HepG2 (cell line): ENCODE data around the gene SMARCB1. TPM values are rescaled to one million over a fixed set of nuclear protein-coding genes. Genes with fewer than 3 reads are reported as not detected.

Source experiments
- DDIT3 ChIP-seq: sonication (generic); formaldehyde crosslinking; IDR thresholded peaks from 2 replicates; pipeline ENCODE4 v1.4.0; 2020; ENCODE audit warnings: mild to moderate bottlenecking, missing genetic modification reagents
- EHMT2 ChIP-seq: fragments of 200-600 bp; sonication (generic); IDR thresholded peaks from 2 replicates; pipeline ENCODE4 v1.7.0; 2017; ENCODE audit warnings: antibody characterized with exemption, low read depth, low read length, borderline replicate concordance
- JARID2 ChIP-seq: sonication (generic); formaldehyde crosslinking; IDR thresholded peaks from 2 replicates; pipeline ENCODE4 v1.8.1; 2023; ENCODE audit warnings: missing genetic modification reagents, inconsistent platforms; ENCODE audit not compliant: insufficient replicate concordance
- NR2F2 ChIP-seq: IDR thresholded peaks from 2 replicates; pipeline ENCODE4 v1.6.1; 2012; ENCODE audit warnings: low read depth, inconsistent platforms, borderline replicate concordance
- NR2F6 ChIP-seq, 2 experiments: IDR thresholded peaks; 2 replicates each; pipeline ENCODE4 v1.6.1; 2016; ENCODE audit warnings: antibody characterized with exemption in 1 of 2, mild to moderate bottlenecking in 1 of 2
- NR3C1 ChIP-seq: sonication (generic); formaldehyde crosslinking; IDR thresholded peaks from 2 replicates; pipeline ENCODE4 v1.4.0; 2020; ENCODE audit warnings: missing genetic modification reagents
- TCF12 ChIP-seq, 2 experiments: fragments of 450-650 bp in 1 of 2; sonication (generic) in 1 of 2; formaldehyde crosslinking in 1 of 2; IDR thresholded peaks; 2 replicates each; pipeline versions ENCODE4 v1.6.1 to v1.8.0; 2017 to 2022; ENCODE audit warnings: antibody characterized with exemption in 1 of 2, mild to moderate bottlenecking in 1 of 2, missing genetic modification reagents in 1 of 2, moderate library complexity in 1 of 2
- YY1 ChIP-seq: IDR thresholded peaks from 2 replicates; pipeline ENCODE4 v1.6.1; 2011; ENCODE audit warnings: low read length, low read depth, moderate library complexity, mild to moderate bottlenecking; ENCODE audit not compliant: insufficient read depth, insufficient replicate concordance
- ZBTB20 ChIP-seq: sonication (generic); formaldehyde crosslinking; IDR thresholded peaks from 2 replicates; pipeline ENCODE4 v1.8.1; 2023; ENCODE audit warnings: missing genetic modification reagents, low read depth, mild to moderate bottlenecking, borderline replicate concordance
- ZBTB37 ChIP-seq: sonication (generic); formaldehyde crosslinking; IDR thresholded peaks from 2 replicates; pipeline ENCODE4 v1.4.0; 2020; ENCODE audit warnings: mild to moderate bottlenecking, missing genetic modification reagents
- ZFAT ChIP-seq: sonication (generic); formaldehyde crosslinking; conservative IDR thresholded peaks from 2 replicates; pipeline ENCODE4 v1.8.1; 2023; ENCODE audit warnings: missing genetic modification reagents, inconsistent platforms
- ZNF280D ChIP-seq: sonication (generic); formaldehyde crosslinking; IDR thresholded peaks from 2 replicates; pipeline ENCODE4 v1.5.1; 2020; ENCODE audit warnings: mild to moderate bottlenecking, missing genetic modification reagents
- ZNF44 ChIP-seq: sonication (generic); formaldehyde crosslinking; IDR thresholded peaks from 2 replicates; pipeline ENCODE4 v1.5.1; 2020; ENCODE audit warnings: mild to moderate bottlenecking, missing genetic modification reagents
- ZNF687 ChIP-seq: sonication (generic); formaldehyde crosslinking; IDR thresholded peaks from 2 replicates; pipeline ENCODE4 v1.5.1; 2020; ENCODE audit warnings: mild to moderate bottlenecking, missing genetic modification reagents, moderate library complexity
- ZNF7 ChIP-seq: IDR thresholded peaks from 2 replicates; pipeline ENCODE4 v1.6.1; 2016; ENCODE audit warnings: missing biosample characterization, missing genetic modification reagents
- ZNF704 ChIP-seq: sonication (generic); formaldehyde crosslinking; IDR thresholded peaks from 2 replicates; pipeline ENCODE4 v1.8.1; 2023; ENCODE audit warnings: mild to moderate bottlenecking, inconsistent platforms, moderate library complexity, missing genetic modification reagents, borderline replicate concordance
- ZNF775 ChIP-seq: sonication (generic); formaldehyde crosslinking; IDR thresholded peaks from 2 replicates; pipeline ENCODE4 v1.4.0; 2020; ENCODE audit warnings: missing genetic modification reagents, mild to moderate bottlenecking, moderate library complexity, borderline replicate concordance
- ZNF790 ChIP-seq: sonication (generic); formaldehyde crosslinking; IDR thresholded peaks from 2 replicates; pipeline ENCODE4 v1.8.0; 2022; ENCODE audit warnings: missing genetic modification reagents, mild to moderate bottlenecking, borderline replicate concordance
- polyA plus RNA-seq, 8 experiments: library from polyadenylated mRNA; depleted of rRNA in 3 of 8; stranded (reverse) in 7 of 8; unstranded in 1 of 8; fragments of >200 nt; fragmentation: Illumina TruSeq in 4 of 8; extraction: Trizol in 4 of 8; gene quantifications; 2 replicates each; pipeline versions ENCODE4 v1.2.1 to v1.2.3, GENCODE V29; 2011 to 2016; ENCODE audit warnings: low read depth in 4 of 8, missing spikeins in 1 of 8, mixed read lengths in 1 of 8; ENCODE audit not compliant: insufficient read depth in 1 of 8
- total RNA-seq, 5 experiments: library from RNA; depleted of rRNA; stranded (reverse); fragments of >200 nt; fragmentation: Illumina TruSeq; extraction: Trizol; gene quantifications; 2 replicates each; pipeline ENCODE4 v1.2.3, GENCODE V29; 2016; ENCODE audit warnings: low read depth in 1 of 5

Gene SMARCB1
- total and polyA plus RNA-seq, 2 of the 13 experiments (the other 11 are each of a cell fraction or from before 2014, with no cell fraction given), result 74.0 to 166 TPM

GRCh38 chr22:23750714-23751440 is 35.9 kb upstream of the SMARCB1 start, which contains the start of gene ZNF70 (continued):
- TF ChIP-seq NR2F2 (no peak), ZNF44 (CRISPR knock-in tag) (no peak), ZNF775 (no peak), ZNF704 (peak; percentile 54; the same call in 1 of the 2 replicates), ZBTB20 (CRISPR knock-in tag) (0 out of 2 replicates have a peak, but pooled peaks have one; percentile 45), YY1 (peak; percentile 80), TCF12 (IDR thresholded peaks at IDR 0.05) (no peak), TCF12 (CRISPR knock-in tag; IDR thresholded peaks at IDR 0.05) (no peak), ZFAT (no peak), NR2F6 (IDR thresholded peaks at IDR 0.05) (no peak), NR2F6 (CRISPR knock-in tag; IDR thresholded peaks at IDR 0.05) (peak; percentile 4; the same call in 1 of the 2 replicates), ZNF7 (CRISPR knock-in tag) (no peak), DDIT3 (no peak), ZNF280D (CRISPR knock-in tag) (no peak), ZNF687 (CRISPR knock-in tag) (peak; percentile 91), ZBTB37 (CRISPR knock-in tag) (no peak), JARID2 (CRISPR knock-in tag) (no peak), ZNF790 (CRISPR knock-in tag) (no peak), NR3C1 (CRISPR knock-in tag) (no peak), EHMT2 (no peak)
